ENCODE results near the gene ZNF385B.

- no peak for TF ChIP-seq EZH2 (optimal IDR thresholded peaks at IDR 0.05; ENCODE audit: low read depth, low read length)
- TF ChIP-seq, protein P1, sequence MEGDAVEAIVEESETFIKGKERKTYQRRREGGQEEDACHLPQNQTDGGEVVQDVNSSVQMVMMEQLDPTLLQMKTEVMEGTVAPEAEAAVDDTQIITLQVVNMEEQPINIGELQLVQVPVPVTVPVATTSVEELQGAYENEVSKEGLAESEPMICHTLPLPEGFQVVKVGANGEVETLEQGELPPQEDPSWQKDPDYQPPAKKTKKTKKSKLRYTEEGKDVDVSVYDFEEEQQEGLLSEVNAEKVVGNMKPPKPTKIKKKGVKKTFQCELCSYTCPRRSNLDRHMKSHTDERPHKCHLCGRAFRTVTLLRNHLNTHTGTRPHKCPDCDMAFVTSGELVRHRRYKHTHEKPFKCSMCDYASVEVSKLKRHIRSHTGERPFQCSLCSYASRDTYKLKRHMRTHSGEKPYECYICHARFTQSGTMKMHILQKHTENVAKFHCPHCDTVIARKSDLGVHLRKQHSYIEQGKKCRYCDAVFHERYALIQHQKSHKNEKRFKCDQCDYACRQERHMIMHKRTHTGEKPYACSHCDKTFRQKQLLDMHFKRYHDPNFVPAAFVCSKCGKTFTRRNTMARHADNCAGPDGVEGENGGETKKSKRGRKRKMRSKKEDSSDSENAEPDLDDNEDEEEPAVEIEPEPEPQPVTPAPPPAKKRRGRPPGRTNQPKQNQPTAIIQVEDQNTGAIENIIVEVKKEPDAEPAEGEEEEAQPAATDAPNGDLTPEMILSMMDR (IDR thresholded peaks at IDR 0.05; ENCODE audit: low read length) = no peak
These were observed 87.4 kb downstream of the ZNF385B start for GRCh38 chr2:179773986-179774385.

All from MM.1S (cell line).